BJ (cell line): ENCODE data around the gene GHDC. TPM values are rescaled to one million over a fixed set of nuclear protein-coding genes. Genes with fewer than 3 reads are reported as not detected.
A peak's percentile ranks its signal among the peaks of the same experiment; 100 is the strongest.

Experiments
- CTCF ChIA-PET: fragments of 350-600 bp; formaldehyde crosslinking; extraction: SDS; loops from one replicate; lab custom pipeline; 2021; ENCODE audit warnings: antibody characterized with exemption, inconsistent platforms; lab: Yijun Ruan, JAX
- POLR2A ChIA-PET: fragments of 300-600 bp; sonication (Branson Sonifier 250); formaldehyde crosslinking; extraction: SDS; loops from one replicate; lab custom pipeline; 2021; ENCODE audit warnings: antibody characterized with exemption; lab: Charles Lee
- DNase-seq: peaks from one replicate; pipeline ENCODE4 v3.0.0-alpha.2; 2011; ENCODE audit warnings: low read depth
- H3K27me3 ChIP-seq: 2 replicates; pipeline ENCODE4 v1.6.0; 2011; ENCODE audit warnings: low read length; ENCODE audit not compliant: control insufficient read depth, insufficient read depth
- H3K36me3 ChIP-seq: 2 replicates; pipeline ENCODE4 v1.5.1; 2011; ENCODE audit warnings: low read length; ENCODE audit not compliant: control insufficient read depth, insufficient read depth
- H3K4me3 ChIP-seq: 2 replicates; pipeline ENCODE4 v1.5.1; 2011; ENCODE audit warnings: low read depth, mild to moderate bottlenecking, control low read depth, low read length
- CTCF ChIP-seq: IDR thresholded peaks from 2 replicates; pipeline ENCODE4 v1.5.1; 2011; ENCODE audit warnings: low read depth, mild to moderate bottlenecking, control low read depth, inconsistent platforms, low read length, moderate library complexity; ENCODE audit not compliant: insufficient read depth
- polyA plus RNA-seq: library from polyadenylated mRNA; depleted of rRNA; stranded (reverse); fragments of >200 nt; gene quantifications from 2 replicates; pipeline ENCODE4 v1.2.3, GENCODE V29; 2011

Gene GHDC
- polyA plus RNA-seq, 1 experiment = 16.5 TPM

- POLR2A ChIA-PET = interaction anchor here (0.6 kb wide), 2 partner anchors 512 to 587 kb away, joined by 3 to 20 read pairs; no protein-coding TSS in a partner anchor
- TF ChIP-seq CTCF = no peak
- no peak overlapping the region for H3K4me3 ChIP-seq
- no peak for DNase-seq
- H3K27me3 ChIP-seq = no peaks in the 10 kb centered on the region
- CTCF ChIA-PET = interaction anchor here (0.6 kb wide), 1 partner anchor 20 kb away, joined by 3 read pairs; the partner anchor contains the start of gene KCNH4
- H3K36me3 ChIP-seq = no peaks in the 10 kb centered on the region
Measured at GRCh38 chr17:42160531-42160910, 33.8 kb downstream of the GHDC start.

GRCh38 chr17:42159796-42160530, 34.3 kb downstream of the GHDC start:
- TF ChIP-seq CTCF = no peak
- H3K27me3 ChIP-seq = no peaks in the 10 kb centered on the region
- no peak for DNase-seq
- no peaks in the 10 kb centered on the region for H3K36me3 ChIP-seq
- CTCF ChIA-PET = no interaction called here
- POLR2A ChIA-PET = interaction anchor here (0.6 kb wide), 1 partner anchor 512 kb away, joined by 20 read pairs; no protein-coding TSS in a partner anchor
- H3K4me3 ChIP-seq = no peak overlapping the region

- TF ChIP-seq CTCF = no peak
- Histone ChIP-seq H3K36me3 (peaks cover 1% of the 10 kb centered on the region; the same call in 1 of the 2 replicates), H3K4me3 (peak overlapping the region; percentile 40), H3K27me3 (no peaks in the 10 kb centered on the region)
- POLR2A ChIA-PET = no interaction called here
- CTCF ChIA-PET = interaction anchor here (0.9 to 1.2 kb wide), 3 partner anchors 10 to 28 kb away, joined by 3 read pairs; no protein-coding TSS in a partner anchor
- DNase-seq = no peak
Measured at GRCh38 chr17:42155614-42156045, 38.7 kb downstream of the GHDC start.

GRCh38 chr17:42153919-42154742, 40.2 kb downstream of the GHDC start:
- POLR2A ChIA-PET = interaction anchor here (0.5 kb wide), 1 partner anchor 266 kb away, joined by 3 read pairs; no protein-coding TSS in a partner anchor
- H3K36me3 ChIP-seq = peaks cover 1% of the 10 kb centered on the region; the same call in 1 of the 2 replicates
- H3K27me3 ChIP-seq = no peaks in the 10 kb centered on the region
- no peak for DNase-seq
- CTCF ChIA-PET = interaction anchor here (0.9 to 2.0 kb wide), 2 partner anchors 11 to 17 kb away, joined by 3 to 5 read pairs; no protein-coding TSS in a partner anchor
- no peak for TF ChIP-seq CTCF
- H3K4me3 ChIP-seq = peak overlapping the region; percentile 98
